H1 (cell line): Measurements from ENCODE around the gene BTBD18. TPM values are rescaled to one million over a fixed set of nuclear protein-coding genes. Genes with fewer than 3 reads are reported as not detected.

ENCODE experiments used
- CBX8 ChIP-seq: fragments of 300-800, 300-1000 bp; sonication (generic); IDR thresholded peaks from 2 replicates; pipeline ENCODE4 v1.7.1; 2016; ENCODE audit warnings: low read depth, low read length, borderline replicate concordance
- GTF2F1 ChIP-seq: IDR thresholded peaks from 2 replicates; pipeline ENCODE4 v1.6.1; 2012; ENCODE audit warnings: low read depth, low read length, improper control_type of control experiment, borderline replicate concordance
- KDM4A ChIP-seq: IDR thresholded peaks from one replicate; pipeline ENCODE4 v1.7.1; 2012; ENCODE audit warnings: low read depth, mild to moderate bottlenecking, moderate library complexity, low read length, inconsistent platforms; ENCODE audit not compliant: severe bottlenecking
- RBBP5 ChIP-seq: IDR thresholded peaks from 2 replicates; pipeline ENCODE4 v1.7.1; 2012; ENCODE audit warnings: low read depth, mild to moderate bottlenecking, inconsistent platforms, low read length, moderate library complexity, borderline replicate concordance
- SP4 ChIP-seq: IDR thresholded peaks from 2 replicates; pipeline ENCODE4 v1.6.1; 2012; ENCODE audit warnings: low read length, inconsistent platforms
- TAF1 ChIP-seq: IDR thresholded peaks from 2 replicates; pipeline ENCODE4 v1.6.1; 2011; ENCODE audit warnings: mild to moderate bottlenecking, low read depth, low read length
- TEAD4 ChIP-seq: IDR thresholded peaks from 2 replicates; pipeline ENCODE4 v1.6.1; 2012; ENCODE audit warnings: low read depth, low read length, inconsistent platforms, mixed read lengths
- polyA plus RNA-seq, 7 experiments: library from polyadenylated mRNA; depleted of rRNA in 3 of 7; stranded (reverse) in 5 of 7; unstranded in 2 of 7; fragments of >200 nt in 5 of 7; fragments of 200-250 nt in 2 of 7; gene quantifications; 1 replicate in 5 of 7; 2 replicates in 1 of 7; 4 replicates in 1 of 7; pipeline versions ENCODE4 v1.2.1 to v1.2.3, GENCODE V29; 2011 to 2013; ENCODE audit warnings: missing spikeins in 2 of 7, mixed read lengths in 2 of 7
- total RNA-seq: library from RNA; stranded (reverse); fragmentation: NEBNext Ultra II Directional; extraction: Animal tissue kit (Norgen Biotek cat#: 25700); gene quantifications from 2 replicates; pipeline ENCODE4 v1.2.1, GENCODE V29; 2021
- TF ChIP-seq, protein P1 (sequence below): fragments of 300-600 bp; sonication (generic); IDR thresholded peaks from 2 replicates; pipeline ENCODE4 v1.7.1; 2012; ENCODE audit warnings: low read length, moderate library complexity, mild to moderate bottlenecking, inconsistent platforms; ENCODE audit not compliant: insufficient replicate concordance
- TF ChIP-seq, protein P2 (sequence below), 3 experiments: IDR thresholded peaks; 1 replicate in 2 of 3; 2 replicates in 1 of 3; pipeline versions ENCODE4 v1.5.1 to v1.6.1; 2011; ENCODE audit warnings: low read length in 3 of 3, mild to moderate bottlenecking in 3 of 3, inconsistent platforms in 2 of 3, low read depth in 1 of 3, moderate library complexity in 1 of 3; ENCODE audit not compliant: insufficient read depth in 1 of 3; ENCODE audit errors: control extremely low read depth in 1 of 3

The BTBD18 gene
- total and polyA plus RNA-seq, 2 of the 8 experiments (the other 6 are each of a cell fraction or from before 2014, with no cell fraction given) = 0.03 TPM; not detected in 1

- TF ChIP-seq, protein P1, sequence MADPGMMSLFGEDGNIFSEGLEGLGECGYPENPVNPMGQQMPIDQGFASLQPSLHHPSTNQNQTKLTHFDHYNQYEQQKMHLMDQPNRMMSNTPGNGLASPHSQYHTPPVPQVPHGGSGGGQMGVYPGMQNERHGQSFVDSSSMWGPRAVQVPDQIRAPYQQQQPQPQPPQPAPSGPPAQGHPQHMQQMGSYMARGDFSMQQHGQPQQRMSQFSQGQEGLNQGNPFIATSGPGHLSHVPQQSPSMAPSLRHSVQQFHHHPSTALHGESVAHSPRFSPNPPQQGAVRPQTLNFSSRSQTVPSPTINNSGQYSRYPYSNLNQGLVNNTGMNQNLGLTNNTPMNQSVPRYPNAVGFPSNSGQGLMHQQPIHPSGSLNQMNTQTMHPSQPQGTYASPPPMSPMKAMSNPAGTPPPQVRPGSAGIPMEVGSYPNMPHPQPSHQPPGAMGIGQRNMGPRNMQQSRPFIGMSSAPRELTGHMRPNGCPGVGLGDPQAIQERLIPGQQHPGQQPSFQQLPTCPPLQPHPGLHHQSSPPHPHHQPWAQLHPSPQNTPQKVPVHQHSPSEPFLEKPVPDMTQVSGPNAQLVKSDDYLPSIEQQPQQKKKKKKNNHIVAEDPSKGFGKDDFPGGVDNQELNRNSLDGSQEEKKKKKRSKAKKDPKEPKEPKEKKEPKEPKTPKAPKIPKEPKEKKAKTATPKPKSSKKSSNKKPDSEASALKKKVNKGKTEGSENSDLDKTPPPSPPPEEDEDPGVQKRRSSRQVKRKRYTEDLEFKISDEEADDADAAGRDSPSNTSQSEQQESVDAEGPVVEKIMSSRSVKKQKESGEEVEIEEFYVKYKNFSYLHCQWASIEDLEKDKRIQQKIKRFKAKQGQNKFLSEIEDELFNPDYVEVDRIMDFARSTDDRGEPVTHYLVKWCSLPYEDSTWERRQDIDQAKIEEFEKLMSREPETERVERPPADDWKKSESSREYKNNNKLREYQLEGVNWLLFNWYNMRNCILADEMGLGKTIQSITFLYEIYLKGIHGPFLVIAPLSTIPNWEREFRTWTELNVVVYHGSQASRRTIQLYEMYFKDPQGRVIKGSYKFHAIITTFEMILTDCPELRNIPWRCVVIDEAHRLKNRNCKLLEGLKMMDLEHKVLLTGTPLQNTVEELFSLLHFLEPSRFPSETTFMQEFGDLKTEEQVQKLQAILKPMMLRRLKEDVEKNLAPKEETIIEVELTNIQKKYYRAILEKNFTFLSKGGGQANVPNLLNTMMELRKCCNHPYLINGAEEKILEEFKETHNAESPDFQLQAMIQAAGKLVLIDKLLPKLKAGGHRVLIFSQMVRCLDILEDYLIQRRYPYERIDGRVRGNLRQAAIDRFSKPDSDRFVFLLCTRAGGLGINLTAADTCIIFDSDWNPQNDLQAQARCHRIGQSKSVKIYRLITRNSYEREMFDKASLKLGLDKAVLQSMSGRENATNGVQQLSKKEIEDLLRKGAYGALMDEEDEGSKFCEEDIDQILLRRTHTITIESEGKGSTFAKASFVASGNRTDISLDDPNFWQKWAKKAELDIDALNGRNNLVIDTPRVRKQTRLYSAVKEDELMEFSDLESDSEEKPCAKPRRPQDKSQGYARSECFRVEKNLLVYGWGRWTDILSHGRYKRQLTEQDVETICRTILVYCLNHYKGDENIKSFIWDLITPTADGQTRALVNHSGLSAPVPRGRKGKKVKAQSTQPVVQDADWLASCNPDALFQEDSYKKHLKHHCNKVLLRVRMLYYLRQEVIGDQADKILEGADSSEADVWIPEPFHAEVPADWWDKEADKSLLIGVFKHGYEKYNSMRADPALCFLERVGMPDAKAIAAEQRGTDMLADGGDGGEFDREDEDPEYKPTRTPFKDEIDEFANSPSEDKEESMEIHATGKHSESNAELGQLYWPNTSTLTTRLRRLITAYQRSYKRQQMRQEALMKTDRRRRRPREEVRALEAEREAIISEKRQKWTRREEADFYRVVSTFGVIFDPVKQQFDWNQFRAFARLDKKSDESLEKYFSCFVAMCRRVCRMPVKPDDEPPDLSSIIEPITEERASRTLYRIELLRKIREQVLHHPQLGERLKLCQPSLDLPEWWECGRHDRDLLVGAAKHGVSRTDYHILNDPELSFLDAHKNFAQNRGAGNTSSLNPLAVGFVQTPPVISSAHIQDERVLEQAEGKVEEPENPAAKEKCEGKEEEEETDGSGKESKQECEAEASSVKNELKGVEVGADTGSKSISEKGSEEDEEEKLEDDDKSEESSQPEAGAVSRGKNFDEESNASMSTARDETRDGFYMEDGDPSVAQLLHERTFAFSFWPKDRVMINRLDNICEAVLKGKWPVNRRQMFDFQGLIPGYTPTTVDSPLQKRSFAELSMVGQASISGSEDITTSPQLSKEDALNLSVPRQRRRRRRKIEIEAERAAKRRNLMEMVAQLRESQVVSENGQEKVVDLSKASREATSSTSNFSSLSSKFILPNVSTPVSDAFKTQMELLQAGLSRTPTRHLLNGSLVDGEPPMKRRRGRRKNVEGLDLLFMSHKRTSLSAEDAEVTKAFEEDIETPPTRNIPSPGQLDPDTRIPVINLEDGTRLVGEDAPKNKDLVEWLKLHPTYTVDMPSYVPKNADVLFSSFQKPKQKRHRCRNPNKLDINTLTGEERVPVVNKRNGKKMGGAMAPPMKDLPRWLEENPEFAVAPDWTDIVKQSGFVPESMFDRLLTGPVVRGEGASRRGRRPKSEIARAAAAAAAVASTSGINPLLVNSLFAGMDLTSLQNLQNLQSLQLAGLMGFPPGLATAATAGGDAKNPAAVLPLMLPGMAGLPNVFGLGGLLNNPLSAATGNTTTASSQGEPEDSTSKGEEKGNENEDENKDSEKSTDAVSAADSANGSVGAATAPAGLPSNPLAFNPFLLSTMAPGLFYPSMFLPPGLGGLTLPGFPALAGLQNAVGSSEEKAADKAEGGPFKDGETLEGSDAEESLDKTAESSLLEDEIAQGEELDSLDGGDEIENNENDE = no peak
- TF ChIP-seq GTF2F1 = no peak
- no peak for TF ChIP-seq RBBP5
- TF ChIP-seq TAF1 = no peak
- TF ChIP-seq CBX8 = no peak
- TF ChIP-seq, protein P2, sequence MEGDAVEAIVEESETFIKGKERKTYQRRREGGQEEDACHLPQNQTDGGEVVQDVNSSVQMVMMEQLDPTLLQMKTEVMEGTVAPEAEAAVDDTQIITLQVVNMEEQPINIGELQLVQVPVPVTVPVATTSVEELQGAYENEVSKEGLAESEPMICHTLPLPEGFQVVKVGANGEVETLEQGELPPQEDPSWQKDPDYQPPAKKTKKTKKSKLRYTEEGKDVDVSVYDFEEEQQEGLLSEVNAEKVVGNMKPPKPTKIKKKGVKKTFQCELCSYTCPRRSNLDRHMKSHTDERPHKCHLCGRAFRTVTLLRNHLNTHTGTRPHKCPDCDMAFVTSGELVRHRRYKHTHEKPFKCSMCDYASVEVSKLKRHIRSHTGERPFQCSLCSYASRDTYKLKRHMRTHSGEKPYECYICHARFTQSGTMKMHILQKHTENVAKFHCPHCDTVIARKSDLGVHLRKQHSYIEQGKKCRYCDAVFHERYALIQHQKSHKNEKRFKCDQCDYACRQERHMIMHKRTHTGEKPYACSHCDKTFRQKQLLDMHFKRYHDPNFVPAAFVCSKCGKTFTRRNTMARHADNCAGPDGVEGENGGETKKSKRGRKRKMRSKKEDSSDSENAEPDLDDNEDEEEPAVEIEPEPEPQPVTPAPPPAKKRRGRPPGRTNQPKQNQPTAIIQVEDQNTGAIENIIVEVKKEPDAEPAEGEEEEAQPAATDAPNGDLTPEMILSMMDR (IDR thresholded peaks at IDR 0.05; ENCODE audit: control extremely low read depth in 1 of 3, insufficient read depth in 1 of 3, low read depth in 1 of 3, low read length in 3 of 3) = no peak
- TF ChIP-seq SP4 = no peak
- TF ChIP-seq TEAD4 = no peak
- TF ChIP-seq KDM4A = no peak
Observed at GRCh38 chr11:57742087-57742452, 9.5 kb downstream of the BTBD18 start (continued).
